Ovary (tissue), 9 donors: ENCODE results near the gene CDCA3. TPM values are rescaled to one million over a fixed set of nuclear protein-coding genes. Genes with fewer than 3 reads are reported as not detected.
A peak's percentile ranks its signal among the peaks of the same experiment; 100 is the strongest.

Experiments used
- DNase-seq, 5 donors: peaks; one replicate each; pipeline ENCODE4 v3.0.0-alpha.2; 2019 to 2020
- H3K27ac ChIP-seq, 2 donors: fragments of 200-600 bp; one replicate each; pipeline versions ENCODE4 v1.5.1 to v1.8.0; 2019 to 2022
- H3K27me3 ChIP-seq: fragments of 200-600 bp; one replicate; pipeline ENCODE4 v1.8.0; 2022
- H3K36me3 ChIP-seq: fragments of 200-600 bp; sonication (generic); one replicate; pipeline ENCODE4 v1.5.1; 2019
- H3K4me1 ChIP-seq: one replicate; pipeline ENCODE4 v1.8.1; 2013; ENCODE audit warnings: mild to moderate bottlenecking, moderate library complexity; ENCODE audit not compliant: insufficient read depth
- H3K4me3 ChIP-seq: fragments of 200-600 bp; sonication (generic); one replicate; pipeline ENCODE4 v1.5.1; 2017
- H3K9me3 ChIP-seq, 2 donors: fragments of 200-600 bp in 1 of 2; sonication (generic) in 1 of 2; one replicate each; pipeline versions ENCODE4 v1.5.1 to v1.8.1; 2013 to 2019; ENCODE audit warnings: mild to moderate bottlenecking in 1 of 2, moderate library complexity in 1 of 2
- EP300 ChIP-seq: sonication (generic); formaldehyde crosslinking; IDR thresholded peaks from one replicate; pipeline ENCODE4 v1.6.1; 2017; ENCODE audit warnings: antibody characterized with exemption
- POLR2A ChIP-seq: fragments of 450-650 bp; IDR thresholded peaks from one replicate; pipeline ENCODE4 v1.6.1; 2017; ENCODE audit warnings: antibody characterized with exemption, mild to moderate bottlenecking, moderate library complexity
- WGBS, 3 donors: extraction: QIAGEN DNeasy Blood & Tissue Kit in 1 of 3; methylation state at CpG; one replicate each; pipeline versions ENCODE4 v1.1.5 to v1.1.7; 2013 to 2017; 5-methylcytosine and 5-hydroxymethylcytosine counted together
- intact Hi-C, 4 donors: fragments of 100-400 bp; cut with DNase I; formaldehyde crosslinking; loops; one replicate each; pipeline versions ENCODE4 v1.11.0 to v1.15.1; 2022 to 2023
- polyA plus RNA-seq, 2 donors: library from polyadenylated mRNA; stranded (reverse); fragments of 200-250 nt in 1 of 2; fragments of 350-450 nt in 1 of 2; fragmentation: Illumina TruSeq in 1 of 2; extraction: RNeasy Lipid Tissue Mini Kit (QIAGEN cat#74804) in 1 of 2; gene quantifications; one replicate each; pipeline ENCODE4 v1.2.3, GENCODE V29; 2013 to 2014
- total RNA-seq, 7 donors: library from RNA; depleted of rRNA in 2 of 7; stranded (reverse); fragments of >200 nt in 2 of 7; fragmentation: NEBNext Ultra II Directional in 3 of 7; extraction: Animal tissue kit (Norgen Biotek cat#: 25700) in 3 of 7; gene quantifications; one replicate each; pipeline versions ENCODE4 v1.1.0 to v1.2.4, GENCODE V29; 2016 to 2023
- TF ChIP-seq, protein P1 (sequence below), 3 donors: fragments of 450-650 bp in 2 of 3; fragments of 200-600 bp in 1 of 3; IDR thresholded peaks; one replicate each; pipeline versions ENCODE4 v1.5.1 to v1.8.0; 2016 to 2022; ENCODE audit warnings: antibody characterized with exemption in 3 of 3, mild to moderate bottlenecking in 1 of 3
- donor health status: DM: no; HTN: no; CAD: no; lungs with moderate emphysema.
- donor health status: DM: no; HTN: no; CAD: no.
- donor health status: Bipolar disorder and iron deficiency.
- donor health status: DM: yes; HTN: yes; CAD: no.
- donor health status: DM: no; HTN: no; CAD: no.
- donor health status: DM: yes; HTN: yes; CAD: no.

CDCA3 gene
- total and polyA plus RNA-seq, 9 donors, result 0.18 to 1.6 (median 0.74) TPM

DNA sequence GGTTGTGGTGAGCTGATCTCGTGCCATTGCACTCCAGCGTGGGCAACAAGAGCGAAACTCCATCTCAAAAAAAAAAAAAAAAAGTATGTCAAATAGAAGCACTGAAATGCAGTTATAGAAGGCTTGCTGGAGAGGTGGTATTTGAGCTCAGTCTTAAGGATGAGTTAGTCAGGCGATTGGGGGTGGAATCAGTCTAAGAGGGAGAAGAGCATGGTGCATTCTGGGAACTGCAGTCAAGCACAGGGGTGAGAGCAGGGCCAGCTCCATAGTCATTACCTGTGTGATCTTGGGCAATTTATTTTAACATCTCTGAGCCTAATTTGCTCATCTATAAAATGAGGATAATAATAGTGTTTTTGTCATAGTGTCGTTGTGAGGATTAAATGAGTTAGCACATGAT lies 16.2 kb downstream of the CDCA3 start:
- Histone ChIP-seq H3K36me3 (no peaks in the 10 kb centered on the region), H3K4me1 (no peaks in the 10 kb centered on the region), H3K4me3 (no peak overlapping the region), H3K27me3 (no peaks in the 10 kb centered on the region), H3K27ac (no peak overlapping the region), H3K9me3 (no peaks in the 10 kb centered on the region)
- intact Hi-C loops, result no loop called here
- DNase-seq, result no peak
- no peak for TF ChIP-seq EP300
- TF ChIP-seq, protein P1, sequence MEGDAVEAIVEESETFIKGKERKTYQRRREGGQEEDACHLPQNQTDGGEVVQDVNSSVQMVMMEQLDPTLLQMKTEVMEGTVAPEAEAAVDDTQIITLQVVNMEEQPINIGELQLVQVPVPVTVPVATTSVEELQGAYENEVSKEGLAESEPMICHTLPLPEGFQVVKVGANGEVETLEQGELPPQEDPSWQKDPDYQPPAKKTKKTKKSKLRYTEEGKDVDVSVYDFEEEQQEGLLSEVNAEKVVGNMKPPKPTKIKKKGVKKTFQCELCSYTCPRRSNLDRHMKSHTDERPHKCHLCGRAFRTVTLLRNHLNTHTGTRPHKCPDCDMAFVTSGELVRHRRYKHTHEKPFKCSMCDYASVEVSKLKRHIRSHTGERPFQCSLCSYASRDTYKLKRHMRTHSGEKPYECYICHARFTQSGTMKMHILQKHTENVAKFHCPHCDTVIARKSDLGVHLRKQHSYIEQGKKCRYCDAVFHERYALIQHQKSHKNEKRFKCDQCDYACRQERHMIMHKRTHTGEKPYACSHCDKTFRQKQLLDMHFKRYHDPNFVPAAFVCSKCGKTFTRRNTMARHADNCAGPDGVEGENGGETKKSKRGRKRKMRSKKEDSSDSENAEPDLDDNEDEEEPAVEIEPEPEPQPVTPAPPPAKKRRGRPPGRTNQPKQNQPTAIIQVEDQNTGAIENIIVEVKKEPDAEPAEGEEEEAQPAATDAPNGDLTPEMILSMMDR (IDR thresholded peaks at IDR 0.05), result no peak
- TF ChIP-seq POLR2A, result no peak
- 75 to 80% (median 77%) methylated on average over 5 of the region's 5 CpGs for WGBS, 3 donors

DNA sequence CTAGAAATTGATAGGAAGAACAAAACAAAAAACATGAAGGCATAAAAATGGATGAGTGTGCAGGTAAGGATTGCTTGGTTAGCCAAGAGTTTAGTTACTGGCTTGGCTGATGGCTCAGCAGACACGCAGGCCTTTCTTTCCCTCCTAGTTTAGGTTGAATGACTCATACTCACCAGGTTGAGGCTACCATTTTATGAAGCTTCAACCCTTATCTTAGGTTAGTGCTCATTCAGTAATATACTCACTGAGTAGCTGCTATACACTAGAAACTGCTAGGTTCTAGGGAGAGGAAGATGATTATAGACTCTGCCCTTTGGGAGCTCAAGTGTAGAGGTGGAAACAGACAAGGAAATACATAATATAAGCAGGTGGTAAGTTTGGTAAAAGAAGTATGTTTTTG lies 16.8 kb downstream of the CDCA3 start:
- Histone ChIP-seq H3K27ac (no peak overlapping the region), H3K27me3 (no peaks in the 10 kb centered on the region), H3K4me3 (no peak overlapping the region), H3K4me1 (no peaks in the 10 kb centered on the region), H3K36me3 (no peaks in the 10 kb centered on the region), H3K9me3 (no peaks in the 10 kb centered on the region)
- intact Hi-C loops, result no loop called here
- TF ChIP-seq EP300 (no peak), POLR2A (no peak)
- TF ChIP-seq, protein P1 (IDR thresholded peaks at IDR 0.05), result no peak
- no peak for DNase-seq
- 59 to 75% (median 67%) methylated on average over 1 of the region's 1 CpG for WGBS, 3 donors

DNA sequence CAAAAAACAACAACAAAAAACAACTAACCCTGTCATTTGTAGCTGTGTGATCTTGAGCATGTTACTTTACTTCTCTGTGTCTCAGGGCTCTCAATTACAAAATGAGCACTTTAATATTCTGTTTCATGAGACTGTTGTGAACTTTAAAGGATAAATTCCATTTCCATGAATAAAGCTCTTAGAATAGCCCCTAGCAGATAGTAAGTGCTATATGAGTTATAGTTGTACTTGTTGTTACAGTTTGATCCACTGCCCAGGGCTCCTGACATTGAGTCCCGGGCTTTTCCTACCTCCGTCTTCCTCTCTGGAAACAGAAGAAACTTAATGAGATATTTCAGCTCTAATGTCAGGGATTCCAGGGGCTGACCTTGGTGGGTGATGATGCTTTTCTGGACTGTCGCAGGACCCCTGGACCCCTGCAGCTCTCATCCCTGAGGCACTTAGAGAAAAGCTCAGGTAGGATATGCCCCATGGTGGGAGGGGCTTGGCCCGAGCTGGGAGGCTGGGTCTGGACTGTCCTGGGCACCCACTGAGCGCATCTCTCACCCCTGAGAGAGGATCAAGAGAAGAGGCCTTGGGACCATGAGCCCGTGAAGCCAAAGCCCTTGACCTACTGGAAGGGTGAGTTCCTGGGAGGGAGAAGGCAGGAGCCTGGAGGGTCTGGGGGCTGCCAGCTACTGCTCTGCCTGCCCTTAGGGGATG lies 17.7 kb downstream of the CDCA3 start:
- no peaks in the 10 kb centered on the region for H3K36me3 ChIP-seq
- H3K4me3 ChIP-seq, result no peak overlapping the region
- H3K9me3 ChIP-seq, result no peaks in the 10 kb centered on the region
- DNase-seq, result peak in 1 of 5 donors; percentile 34
- TF ChIP-seq EP300 (no peak), POLR2A (no peak)
- TF ChIP-seq, protein P1 (IDR thresholded peaks at IDR 0.05), result no peak
- peak overlapping the region in 1 of 2 donors; percentile 6 for H3K27ac ChIP-seq
- intact Hi-C loops, result no loop called here
- H3K4me1 ChIP-seq, result no peaks in the 10 kb centered on the region
- WGBS, 3 donors, result 43 to 52% (median 51%) methylated on average over 6 of the region's 6 CpGs
- no peaks in the 10 kb centered on the region for H3K27me3 ChIP-seq

DNA sequence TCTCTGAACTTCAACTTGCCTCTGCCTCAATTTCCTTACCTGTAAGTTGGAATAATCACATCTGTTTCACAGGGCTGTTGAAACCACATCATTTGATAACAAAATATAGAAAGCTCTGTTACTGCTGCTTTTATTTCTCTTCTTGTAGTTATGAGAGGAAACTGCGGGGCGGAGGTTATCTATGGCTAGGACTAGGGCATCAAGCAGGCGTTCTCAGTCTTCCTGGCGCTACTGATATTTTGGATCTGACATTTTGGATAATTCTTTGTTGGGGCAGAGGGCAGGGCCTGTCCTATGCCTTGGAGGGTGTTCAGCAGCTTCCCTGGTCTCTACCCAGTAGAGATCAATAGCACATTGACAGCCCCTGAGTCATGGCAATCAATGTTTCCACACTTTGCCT lies 19.0 kb downstream of the CDCA3 start:
- Histone ChIP-seq H3K27me3 (no peaks in the 10 kb centered on the region), H3K4me1 (peaks cover 1% of the 10 kb centered on the region), H3K9me3 (no peaks in the 10 kb centered on the region), H3K27ac (no peak overlapping the region), H3K36me3 (no peaks in the 10 kb centered on the region), H3K4me3 (no peak overlapping the region)
- DNase-seq, result no peak
- no peak for TF ChIP-seq POLR2A
- TF ChIP-seq EP300, result no peak
- TF ChIP-seq, protein P1 (IDR thresholded peaks at IDR 0.05), result no peak
- intact Hi-C loops, result no loop called here
- WGBS, 3 donors, result 84 to 88% (median 86%) methylated on average over 4 of the region's 4 CpGs
